Esophagus muscularis mucosa (tissue), 4 donors: Measurements from ENCODE around the gene CHKA.

Experiments
- EP300 ChIP-seq: sonication (generic); formaldehyde crosslinking; IDR thresholded peaks from one replicate; pipeline ENCODE4 v1.6.1; 2017; ENCODE audit warnings: antibody characterized with exemption
- POLR2A ChIP-seq: fragments of 450-650 bp; IDR thresholded peaks from one replicate; pipeline ENCODE4 v1.6.1; 2017; ENCODE audit warnings: antibody characterized with exemption, moderate library complexity, mild to moderate bottlenecking, low read depth
- POLR2AphosphoS5 ChIP-seq, 2 donors: sonication (generic); formaldehyde crosslinking; IDR thresholded peaks; one replicate each; pipeline ENCODE4 v1.6.1; 2017; ENCODE audit warnings: antibody characterized with exemption in 2 of 2
- TF ChIP-seq, protein P1 (sequence below), 3 experiments: fragments of 200-600 bp in 2 of 3; fragments of 450-650 bp in 1 of 3; sonication (generic) in 2 of 3; IDR thresholded peaks; one replicate each; pipeline ENCODE4 v1.5.1; 2017 to 2019; ENCODE audit warnings: antibody characterized with exemption in 3 of 3, mild to moderate bottlenecking in 2 of 3, moderate library complexity in 1 of 3

DNA sequence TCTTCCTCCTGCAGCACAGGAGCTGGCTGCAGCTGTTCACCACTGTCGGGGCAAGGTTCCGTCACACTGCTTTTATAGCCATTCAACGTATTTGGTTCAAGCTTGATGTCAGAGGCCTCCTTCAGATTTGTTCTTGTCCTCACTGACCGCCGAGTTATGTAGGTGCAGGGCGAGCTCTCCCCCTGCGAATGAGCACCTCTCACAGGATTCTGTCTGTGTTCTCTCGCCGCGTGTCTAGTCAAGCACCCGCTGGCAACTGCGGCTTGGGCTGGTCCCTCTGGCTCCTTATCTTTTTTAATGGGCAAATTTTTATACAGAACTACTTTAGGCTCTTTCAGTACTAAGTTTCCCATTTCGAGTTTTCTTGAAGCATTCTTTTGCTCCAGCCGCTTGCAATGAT, 37.4 kb upstream of the CHKA start:
- TF ChIP-seq, protein P1, sequence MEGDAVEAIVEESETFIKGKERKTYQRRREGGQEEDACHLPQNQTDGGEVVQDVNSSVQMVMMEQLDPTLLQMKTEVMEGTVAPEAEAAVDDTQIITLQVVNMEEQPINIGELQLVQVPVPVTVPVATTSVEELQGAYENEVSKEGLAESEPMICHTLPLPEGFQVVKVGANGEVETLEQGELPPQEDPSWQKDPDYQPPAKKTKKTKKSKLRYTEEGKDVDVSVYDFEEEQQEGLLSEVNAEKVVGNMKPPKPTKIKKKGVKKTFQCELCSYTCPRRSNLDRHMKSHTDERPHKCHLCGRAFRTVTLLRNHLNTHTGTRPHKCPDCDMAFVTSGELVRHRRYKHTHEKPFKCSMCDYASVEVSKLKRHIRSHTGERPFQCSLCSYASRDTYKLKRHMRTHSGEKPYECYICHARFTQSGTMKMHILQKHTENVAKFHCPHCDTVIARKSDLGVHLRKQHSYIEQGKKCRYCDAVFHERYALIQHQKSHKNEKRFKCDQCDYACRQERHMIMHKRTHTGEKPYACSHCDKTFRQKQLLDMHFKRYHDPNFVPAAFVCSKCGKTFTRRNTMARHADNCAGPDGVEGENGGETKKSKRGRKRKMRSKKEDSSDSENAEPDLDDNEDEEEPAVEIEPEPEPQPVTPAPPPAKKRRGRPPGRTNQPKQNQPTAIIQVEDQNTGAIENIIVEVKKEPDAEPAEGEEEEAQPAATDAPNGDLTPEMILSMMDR (IDR thresholded peaks at IDR 0.05), result no peak
- TF ChIP-seq POLR2A (no peak), EP300 (no peak), POLR2AphosphoS5 (IDR thresholded peaks at IDR 0.05) (no peak)
